Keratinocyte (primary cell): ENCODE data around the gene SYMPK. TPM values are rescaled to one million over a fixed set of nuclear protein-coding genes. Genes with fewer than 3 reads are reported as not detected.

ENCODE experiments used
- DNase-seq: peaks from one replicate; pipeline ENCODE4 v3.0.0-alpha.2; 2011; ENCODE audit warnings: low read depth, missing footprints, low spot score
- FAIRE-seq: peaks from 2 replicates; lab custom pipeline; 2011; peaks lifted over from hg19 to GRCh38; lab: Jason Lieb, UNC
- H2AFZ ChIP-seq: 2 replicates; pipeline ENCODE4 v1.6.0; 2012; ENCODE audit warnings: low read length, control low read depth, inconsistent platforms; ENCODE audit not compliant: control insufficient read depth
- H3K27ac ChIP-seq: 2 replicates; pipeline ENCODE4 v1.5.1; 2011; ENCODE audit warnings: low read length; ENCODE audit not compliant: control insufficient read depth, insufficient read depth
- H3K27me3 ChIP-seq: 3 replicates; pipeline ENCODE4 v1.6.0; 2011; ENCODE audit warnings: low read length; ENCODE audit not compliant: control insufficient read depth, insufficient read depth; ENCODE audit errors: extremely low read depth
- H3K36me3 ChIP-seq, 2 experiments: 2 replicates in 1 of 2; 3 replicates in 1 of 2; pipeline ENCODE4 v1.5.1; 2011; ENCODE audit warnings: low read length in 2 of 2, mild to moderate bottlenecking in 1 of 2; ENCODE audit not compliant: control insufficient read depth in 2 of 2, insufficient read depth in 2 of 2; ENCODE audit errors: extremely low read depth in 1 of 2
- H3K4me1 ChIP-seq: 3 replicates; pipeline ENCODE4 v1.5.1; 2011; ENCODE audit warnings: low read length; ENCODE audit not compliant: control insufficient read depth, insufficient read depth; ENCODE audit errors: extremely low read depth
- H3K4me2 ChIP-seq: 3 replicates; pipeline ENCODE4 v1.6.0; 2011; ENCODE audit warnings: low read depth, low read length; ENCODE audit not compliant: control insufficient read depth, insufficient read depth; ENCODE audit errors: extremely low read depth
- H3K4me3 ChIP-seq, 3 experiments: fragments of 200-600 bp in 1 of 3; sonication (generic) in 1 of 3; 2 replicates in 2 of 3; 3 replicates in 1 of 3; pipeline ENCODE4 v1.5.1; 2011 to 2016; ENCODE audit warnings: low read length in 3 of 3, mild to moderate bottlenecking in 3 of 3, control low read depth in 2 of 3, inconsistent platforms in 1 of 3, low read depth in 1 of 3, mixed read lengths in 1 of 3, mixed run types in 1 of 3, moderate library complexity in 1 of 3; ENCODE audit not compliant: control insufficient read depth in 2 of 3, insufficient read depth in 2 of 3; ENCODE audit errors: extremely low read depth in 1 of 3
- H3K79me2 ChIP-seq: 2 replicates; pipeline ENCODE4 v1.6.0; 2012; ENCODE audit warnings: low read length; ENCODE audit not compliant: control insufficient read depth, insufficient read depth
- H3K9ac ChIP-seq: 3 replicates; pipeline ENCODE4 v1.6.0; 2011; ENCODE audit warnings: low read length; ENCODE audit not compliant: control insufficient read depth, insufficient read depth; ENCODE audit errors: extremely low read depth
- H3K9me1 ChIP-seq: 3 replicates; pipeline ENCODE4 v1.6.0; 2011; ENCODE audit warnings: low read length; ENCODE audit not compliant: control insufficient read depth, insufficient read depth; ENCODE audit errors: extremely low read depth
- H3K9me3 ChIP-seq: 2 replicates; pipeline ENCODE4 v1.5.1; 2012; ENCODE audit warnings: low read depth, low read length; ENCODE audit not compliant: control insufficient read depth
- H4K20me1 ChIP-seq: 3 replicates; pipeline ENCODE4 v1.6.0; 2011; ENCODE audit warnings: low read length; ENCODE audit not compliant: control insufficient read depth, insufficient read depth; ENCODE audit errors: extremely low read depth
- CTCF ChIP-seq, 3 experiments: IDR thresholded peaks in 1 of 3; conservative IDR thresholded peaks in 1 of 3; optimal IDR thresholded peaks in 1 of 3; 2 replicates in 2 of 3; 3 replicates in 1 of 3; pipeline versions ENCODE3 to v1.5.1; 2011; ENCODE audit warnings: low read length in 3 of 3, mild to moderate bottlenecking in 3 of 3, moderate library complexity in 2 of 3, control low read depth in 1 of 3, inconsistent platforms in 1 of 3; ENCODE audit not compliant: insufficient read depth in 2 of 3; ENCODE audit errors: extremely low read depth in 1 of 3
- EZH2 ChIP-seq: IDR thresholded peaks from one replicate; pipeline ENCODE4 v1.6.1; 2012; ENCODE audit warnings: inconsistent platforms, mild to moderate bottlenecking, low read length, moderate library complexity
- dilution Hi-C: fragments of 300-500 bp; cut with MboI; formaldehyde crosslinking; loops from one replicate; pipeline ENCODE4 v1.7.0; 2020; ENCODE audit warnings: low sequenced_read_pairs; ENCODE audit not compliant: extremely low pct_ligation_motif_present
- polyA plus RNA-seq, 5 experiments: library from polyadenylated mRNA; depleted of rRNA in 3 of 5; stranded (reverse) in 3 of 5; stranded (forward) in 1 of 5; unstranded in 1 of 5; fragments of >200 nt; gene quantifications; 1 replicate in 1 of 5; 2 replicates in 3 of 5; 3 replicates in 1 of 5; pipeline versions ENCODE4 v1.2.1 to v1.2.3, GENCODE V29; 2011 to 2012; ENCODE audit warnings: missing spikeins in 2 of 5, low read depth in 1 of 5, low replicate concordance in 1 of 5

The SYMPK gene
- polyA plus RNA-seq, 1 donor (not counting 4 experiments of a cell fraction or from before 2014, with no cell fraction given), result 56.0 TPM

GRCh38 chr19:45852983-45853382 lies 10.0 kb downstream of the SYMPK start:
- no peaks in the 10 kb centered on the region for H4K20me1 ChIP-seq
- no peak overlapping the region for H3K4me2 ChIP-seq
- H3K9ac ChIP-seq, result no peak overlapping the region
- H3K4me3 ChIP-seq, result no peak overlapping the region
- H3K27me3 ChIP-seq, result no peaks in the 10 kb centered on the region
- TF ChIP-seq CTCF (optimal IDR thresholded peaks at IDR 0.05 in 1 of 3, IDR thresholded peaks at IDR 0.05 in 1 of 3, conservative IDR thresholded peaks at IDR 0.05 in 1 of 3; ENCODE audit: extremely low read depth in 1 of 3, insufficient read depth in 2 of 3, low read length in 3 of 3) (no peak), EZH2 (no peak)
- H3K4me1 ChIP-seq, result no peaks in the 10 kb centered on the region
- no peaks in the 10 kb centered on the region for H3K9me1 ChIP-seq
- no peak for FAIRE-seq
- H3K9me3 ChIP-seq, result no peaks in the 10 kb centered on the region
- peaks cover 38 to 39% of the 10 kb centered on the region in 2 experiments for H3K36me3 ChIP-seq
- H2AFZ ChIP-seq, result no peak overlapping the region
- DNase-seq, result no peak
- H3K27ac ChIP-seq, result no peak overlapping the region
- dilution Hi-C loops, result no loop called here
- peaks cover 18% of the 10 kb centered on the region for H3K79me2 ChIP-seq

- no peak overlapping the region for H2AFZ ChIP-seq
- no peak overlapping the region for H3K4me3 ChIP-seq
- H3K4me2 ChIP-seq, result no peak overlapping the region
- DNase-seq (no peak), FAIRE-seq (no peak)
- H4K20me1 ChIP-seq, result no peaks in the 10 kb centered on the region
- no peak overlapping the region for H3K9ac ChIP-seq
- no peaks in the 10 kb centered on the region for H3K9me1 ChIP-seq
- H3K9me3 ChIP-seq, result no peaks in the 10 kb centered on the region
- TF ChIP-seq EZH2 (no peak), CTCF (optimal IDR thresholded peaks at IDR 0.05 in 1 of 3, IDR thresholded peaks at IDR 0.05 in 1 of 3, conservative IDR thresholded peaks at IDR 0.05 in 1 of 3; ENCODE audit: extremely low read depth in 1 of 3, insufficient read depth in 2 of 3, low read length in 3 of 3) (no peak)
- dilution Hi-C loops, result no loop called here
- H3K27ac ChIP-seq, result no peak overlapping the region
- H3K79me2 ChIP-seq, result peaks cover 17% of the 10 kb centered on the region
- H3K27me3 ChIP-seq, result no peaks in the 10 kb centered on the region
- H3K36me3 ChIP-seq, result peaks cover 44 to 46% of the 10 kb centered on the region in 2 experiments
- no peaks in the 10 kb centered on the region for H3K4me1 ChIP-seq
These were observed 10.7 kb downstream of the SYMPK start for GRCh38 chr19:45852145-45852750.
